Measurements from ENCODE around the gene STS. TPM values are rescaled to one million over a fixed set of nuclear protein-coding genes. Genes with fewer than 3 reads are reported as not detected.

Gene STS
- total RNA-seq, 1 experiment from 2014 or later: 3.3 TPM

DNA sequence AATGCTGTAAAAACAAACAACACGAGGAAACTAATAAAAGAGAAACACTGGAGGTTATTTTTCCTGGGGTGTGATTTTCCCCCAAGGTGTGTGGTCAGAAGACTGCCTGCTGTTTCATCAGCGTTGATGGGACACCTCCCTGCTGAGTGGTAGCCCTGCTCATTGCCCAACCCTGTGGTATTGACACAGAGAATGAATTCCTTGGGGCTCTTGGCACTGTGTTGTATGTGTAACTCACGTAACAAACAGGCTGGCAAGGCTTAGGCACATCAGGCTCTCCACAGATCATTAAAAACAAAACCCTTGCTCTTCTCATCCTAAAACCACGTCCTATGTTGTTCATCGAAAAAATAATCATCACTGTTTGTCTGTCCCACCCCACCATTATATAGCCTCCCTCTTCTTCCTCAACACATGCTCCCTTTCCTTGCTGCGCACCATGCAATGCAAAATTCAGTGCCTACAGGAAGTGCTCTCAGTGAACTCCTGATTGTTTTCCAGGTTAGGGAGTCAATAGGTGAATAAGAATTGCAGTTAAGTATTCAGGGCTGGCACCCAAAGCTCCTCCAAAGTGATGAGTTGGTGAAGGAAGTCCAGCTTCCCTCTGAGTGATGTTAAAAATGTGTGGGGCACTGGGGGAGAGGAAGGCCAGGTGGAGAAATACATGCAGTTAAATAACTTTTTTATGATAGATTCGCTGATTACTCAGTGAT is 11.8 kb downstream of the STS start:
- intact Hi-C loops (cut with micrococcal nuclease): loop anchor here (2.0 to 5.0 kb wide), 2 partner anchors 15 to 103 kb away; no protein-coding TSS in a partner anchor
- ChIA-PET CTCF (no interaction called here), POLR2A (ENCODE audit: unreplicated experiment) (no interaction called here)
- Histone ChIP-seq H3K4me1 (ENCODE audit: insufficient read depth, low read length) (peaks cover 23% of the 10 kb centered on the region), H3K9ac (ENCODE audit: low read length) (peak overlapping the region; percentile 36; the same call in 1 of the 2 replicates), H3K4me3 (ENCODE audit: low read length) (peak overlapping the region; percentile 25; the same call in 1 of the 2 replicates), H3K79me2 (ENCODE audit: low read length) (no peaks in the 10 kb centered on the region), H3K27ac (ENCODE audit: low read length) (peak overlapping the region; percentile 86), H3K27me3 (ENCODE audit: low read length) (no peaks in the 10 kb centered on the region), H4K20me1 (ENCODE audit: low read length) (no peaks in the 10 kb centered on the region), H2AFZ (ENCODE audit: low read length) (no peak overlapping the region), H3K36me3 (ENCODE audit: low read depth, low read length) (no peaks in the 10 kb centered on the region), H3K4me2 (ENCODE audit: low read length) (peak overlapping the region; percentile 81), H3K9me2 (replicated peaks; ENCODE audit: low read length) (no peaks in the 10 kb centered on the region), H3F3A (ENCODE audit: low read length, unreplicated experiment) (no peaks in the 10 kb centered on the region), H3K9me3 (ENCODE audit: low read length) (no peaks in the 10 kb centered on the region)
- DNase-seq (peak; percentile 86), ATAC-seq (peak; percentile 99)
- no TSS peak for BruUV-seq (replicated peaks)
- TF ChIP-seq, protein P1, sequence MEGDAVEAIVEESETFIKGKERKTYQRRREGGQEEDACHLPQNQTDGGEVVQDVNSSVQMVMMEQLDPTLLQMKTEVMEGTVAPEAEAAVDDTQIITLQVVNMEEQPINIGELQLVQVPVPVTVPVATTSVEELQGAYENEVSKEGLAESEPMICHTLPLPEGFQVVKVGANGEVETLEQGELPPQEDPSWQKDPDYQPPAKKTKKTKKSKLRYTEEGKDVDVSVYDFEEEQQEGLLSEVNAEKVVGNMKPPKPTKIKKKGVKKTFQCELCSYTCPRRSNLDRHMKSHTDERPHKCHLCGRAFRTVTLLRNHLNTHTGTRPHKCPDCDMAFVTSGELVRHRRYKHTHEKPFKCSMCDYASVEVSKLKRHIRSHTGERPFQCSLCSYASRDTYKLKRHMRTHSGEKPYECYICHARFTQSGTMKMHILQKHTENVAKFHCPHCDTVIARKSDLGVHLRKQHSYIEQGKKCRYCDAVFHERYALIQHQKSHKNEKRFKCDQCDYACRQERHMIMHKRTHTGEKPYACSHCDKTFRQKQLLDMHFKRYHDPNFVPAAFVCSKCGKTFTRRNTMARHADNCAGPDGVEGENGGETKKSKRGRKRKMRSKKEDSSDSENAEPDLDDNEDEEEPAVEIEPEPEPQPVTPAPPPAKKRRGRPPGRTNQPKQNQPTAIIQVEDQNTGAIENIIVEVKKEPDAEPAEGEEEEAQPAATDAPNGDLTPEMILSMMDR (conservative IDR thresholded peaks at IDR 0.05; ENCODE audit: low read depth, low read length): no peak
- TF ChIP-seq EZH2 (IDR thresholded peaks at IDR 0.05; ENCODE audit: low read length, unreplicated experiment): no peak
- TF ChIP-seq EZH2phosphoT487 (IDR thresholded peaks at IDR 0.05; ENCODE audit: borderline replicate concordance, low read length): no peak

GRCh38 chrX:7163146-7163677 is 15.7 kb downstream of the STS start:
- Histone ChIP-seq H3K4me2 (ENCODE audit: low read length) (no peak overlapping the region), H4K20me1 (ENCODE audit: low read length) (no peaks in the 10 kb centered on the region), H3K36me3 (ENCODE audit: low read depth, low read length) (no peaks in the 10 kb centered on the region), H3K4me1 (ENCODE audit: insufficient read depth, low read length) (peaks cover 22% of the 10 kb centered on the region), H3K9ac (ENCODE audit: low read length) (no peak overlapping the region), H3K9me2 (replicated peaks; ENCODE audit: low read length) (no peaks in the 10 kb centered on the region), H2AFZ (ENCODE audit: low read length) (no peak overlapping the region), H3K27ac (ENCODE audit: low read length) (no peak overlapping the region), H3K9me3 (ENCODE audit: low read length) (no peaks in the 10 kb centered on the region), H3F3A (ENCODE audit: low read length, unreplicated experiment) (no peaks in the 10 kb centered on the region), H3K27me3 (ENCODE audit: low read length) (no peaks in the 10 kb centered on the region), H3K79me2 (ENCODE audit: low read length) (no peaks in the 10 kb centered on the region), H3K4me3 (ENCODE audit: low read length) (no peak overlapping the region)
- POLR2A ChIA-PET (ENCODE audit: unreplicated experiment): no interaction called here
- TF ChIP-seq, protein P1 (conservative IDR thresholded peaks at IDR 0.05; ENCODE audit: low read depth, low read length): no peak
- TF ChIP-seq EZH2 (IDR thresholded peaks at IDR 0.05; ENCODE audit: low read length, unreplicated experiment) (no peak), EZH2phosphoT487 (IDR thresholded peaks at IDR 0.05; ENCODE audit: borderline replicate concordance, low read length) (no peak)
- intact Hi-C loops (cut with micrococcal nuclease): no loop called here
- CTCF ChIA-PET: no interaction called here
- DNase-seq (no peak), ATAC-seq (no peak)
- BruUV-seq (replicated peaks): no TSS peak

- CTCF ChIA-PET: no interaction called here
- no peaks in the 10 kb centered on the region for H3K36me3 ChIP-seq (ENCODE audit: low read depth, low read length)
- H3K4me1 ChIP-seq (ENCODE audit: insufficient read depth, low read length): peaks cover 12% of the 10 kb centered on the region
- intact Hi-C loops (cut with micrococcal nuclease): no loop called here
- H3K4me2 ChIP-seq (ENCODE audit: low read length): no peak overlapping the region
- no TSS peak for BruUV-seq (replicated peaks)
- no peaks in the 10 kb centered on the region for H3K27me3 ChIP-seq (ENCODE audit: low read length)
- ATAC-seq (no peak), DNase-seq (no peak)
- H3K9ac ChIP-seq (ENCODE audit: low read length): no peak overlapping the region
- H3K79me2 ChIP-seq (ENCODE audit: low read length): no peaks in the 10 kb centered on the region
- TF ChIP-seq EZH2 (IDR thresholded peaks at IDR 0.05; ENCODE audit: low read length, unreplicated experiment): no peak
- TF ChIP-seq EZH2phosphoT487 (IDR thresholded peaks at IDR 0.05; ENCODE audit: borderline replicate concordance, low read length): no peak
- TF ChIP-seq, protein P1 (conservative IDR thresholded peaks at IDR 0.05; ENCODE audit: low read depth, low read length): no peak
- no peaks in the 10 kb centered on the region for H4K20me1 ChIP-seq (ENCODE audit: low read length)
- H3K9me2 ChIP-seq (replicated peaks; ENCODE audit: low read length): no peaks in the 10 kb centered on the region
- POLR2A ChIA-PET (ENCODE audit: unreplicated experiment): no interaction called here
- no peak overlapping the region for H2AFZ ChIP-seq (ENCODE audit: low read length)
- H3F3A ChIP-seq (ENCODE audit: low read length, unreplicated experiment): no peaks in the 10 kb centered on the region
- no peak overlapping the region for H3K27ac ChIP-seq (ENCODE audit: low read length)
- no peak overlapping the region for H3K4me3 ChIP-seq (ENCODE audit: low read length)
- H3K9me3 ChIP-seq (ENCODE audit: low read length): no peaks in the 10 kb centered on the region
Measured at GRCh38 chrX:7164174-7164573, 16.7 kb downstream of the STS start.
